ENCODE data around the gene SOST.

SOST gene

GRCh38 chr17:43767713-43768059 is 9.1 kb upstream of the SOST start:
- Mint-ChIP-seq H3K9me3 (no peaks in the 10 kb centered on the region), H3K36me3 (ENCODE audit: low read depth) (peaks cover 12% of the 10 kb centered on the region), H3K27me3 (peaks cover 3% of the 10 kb centered on the region), H3K27ac (no peak overlapping the region), H3K4me3 (no peak overlapping the region), H3K4me1 (peaks cover 2% of the 10 kb centered on the region)
- ATAC-seq (no peak), DNase-seq (no peak)

- ATAC-seq: no peak
- Mint-ChIP-seq H3K27ac (no peak overlapping the region), H3K36me3 (ENCODE audit: low read depth) (peaks cover 7% of the 10 kb centered on the region), H3K9me3 (no peaks in the 10 kb centered on the region), H3K4me1 (no peaks in the 10 kb centered on the region), H3K27me3 (peaks cover 3% of the 10 kb centered on the region), H3K4me3 (no peak overlapping the region)
- DNase-seq: no peak
Measured at GRCh38 chr17:43767053-43767712, 8.6 kb upstream of the SOST start.

GRCh38 chr17:43766413-43767052 is 7.9 kb upstream of the SOST start:
- Mint-ChIP-seq H3K4me3 (no peak overlapping the region), H3K9me3 (no peaks in the 10 kb centered on the region), H3K4me1 (no peaks in the 10 kb centered on the region), H3K27me3 (peaks cover 3% of the 10 kb centered on the region), H3K27ac (no peak overlapping the region), H3K36me3 (ENCODE audit: low read depth) (peaks cover 3% of the 10 kb centered on the region)
- DNase-seq (peak; percentile 66), ATAC-seq (no peak)

GRCh38 chr17:43760254-43760852 is 1.8 kb upstream of the SOST start:
- ATAC-seq (peak; percentile 84), DNase-seq (peak; percentile 94)
- Mint-ChIP-seq H3K9me3 (no peaks in the 10 kb centered on the region), H3K36me3 (ENCODE audit: low read depth) (no peaks in the 10 kb centered on the region), H3K27ac (no peak overlapping the region), H3K4me3 (no peak overlapping the region), H3K27me3 (peaks cover 20% of the 10 kb centered on the region), H3K4me1 (peaks cover 4% of the 10 kb centered on the region)

- Mint-ChIP-seq H3K4me1 (peaks cover 4% of the 10 kb centered on the region), H3K9me3 (no peaks in the 10 kb centered on the region), H3K27me3 (peaks cover 20% of the 10 kb centered on the region), H3K27ac (no peak overlapping the region), H3K36me3 (ENCODE audit: low read depth) (no peaks in the 10 kb centered on the region), H3K4me3 (no peak overlapping the region)
- DNase-seq: no peak
- no peak for ATAC-seq
Measured at GRCh38 chr17:43759836-43760235, 1.2 kb upstream of the SOST start.

GRCh38 chr17:43758086-43758485 is 505 bp downstream of the SOST start:
- DNase-seq (no peak), ATAC-seq (no peak)
- no peaks in the 10 kb centered on the region for H3K36me3 Mint-ChIP-seq (ENCODE audit: low read depth)
- H3K27ac Mint-ChIP-seq: no peak overlapping the region
- no peaks in the 10 kb centered on the region for H3K9me3 Mint-ChIP-seq
- H3K4me3 Mint-ChIP-seq: no peak overlapping the region
- H3K4me1 Mint-ChIP-seq: peaks cover 9% of the 10 kb centered on the region
- peaks cover 32% of the 10 kb centered on the region for H3K27me3 Mint-ChIP-seq

GRCh38 chr17:43757171-43757660 is 1.4 kb downstream of the SOST start:
- no peak for ATAC-seq
- H3K4me1 Mint-ChIP-seq: peaks cover 9% of the 10 kb centered on the region
- no peaks in the 10 kb centered on the region for H3K36me3 Mint-ChIP-seq (ENCODE audit: low read depth)
- H3K27me3 Mint-ChIP-seq: peaks cover 39% of the 10 kb centered on the region
- no peaks in the 10 kb centered on the region for H3K9me3 Mint-ChIP-seq
- no peak overlapping the region for H3K4me3 Mint-ChIP-seq
- no peak overlapping the region for H3K27ac Mint-ChIP-seq
- no peak for DNase-seq

GRCh38 chr17:43756201-43756600 is 2.4 kb downstream of the SOST start:
- Mint-ChIP-seq H3K4me3 (no peak overlapping the region), H3K27me3 (peaks cover 44% of the 10 kb centered on the region), H3K36me3 (ENCODE audit: low read depth) (no peaks in the 10 kb centered on the region), H3K9me3 (no peaks in the 10 kb centered on the region), H3K27ac (no peak overlapping the region), H3K4me1 (peaks cover 9% of the 10 kb centered on the region)
- no peak for ATAC-seq
- no peak for DNase-seq

- Mint-ChIP-seq H3K4me3 (no peak overlapping the region), H3K4me1 (peaks cover 9% of the 10 kb centered on the region), H3K27me3 (peaks cover 48% of the 10 kb centered on the region), H3K27ac (no peak overlapping the region), H3K9me3 (no peaks in the 10 kb centered on the region), H3K36me3 (ENCODE audit: low read depth) (no peaks in the 10 kb centered on the region)
- DNase-seq (no peak), ATAC-seq (no peak)
Measured at GRCh38 chr17:43755389-43755875, 3.2 kb downstream of the SOST start.

- DNase-seq (no peak), ATAC-seq (no peak)
- no peaks in the 10 kb centered on the region for H3K9me3 Mint-ChIP-seq
- no peak overlapping the region for H3K4me3 Mint-ChIP-seq
- no peaks in the 10 kb centered on the region for H3K36me3 Mint-ChIP-seq (ENCODE audit: low read depth)
- H3K27ac Mint-ChIP-seq: no peak overlapping the region
- H3K27me3 Mint-ChIP-seq: peaks cover 48% of the 10 kb centered on the region
- peaks cover 8% of the 10 kb centered on the region for H3K4me1 Mint-ChIP-seq
Measured at GRCh38 chr17:43754947-43755346, 3.6 kb downstream of the SOST start.

GRCh38 chr17:43753493-43754129 is 5.0 kb downstream of the SOST start:
- ATAC-seq: no peak
- H3K36me3 Mint-ChIP-seq (ENCODE audit: low read depth): no peaks in the 10 kb centered on the region
- H3K9me3 Mint-ChIP-seq: no peaks in the 10 kb centered on the region
- no peak overlapping the region for H3K4me3 Mint-ChIP-seq
- no peak overlapping the region for H3K27ac Mint-ChIP-seq
- no peak for DNase-seq
- H3K27me3 Mint-ChIP-seq: peaks cover 52% of the 10 kb centered on the region
- peaks cover 8% of the 10 kb centered on the region for H3K4me1 Mint-ChIP-seq

GRCh38 chr17:43750153-43750552 is 8.4 kb downstream of the SOST start:
- Mint-ChIP-seq H3K36me3 (ENCODE audit: low read depth) (no peaks in the 10 kb centered on the region), H3K4me1 (peaks cover 5% of the 10 kb centered on the region), H3K4me3 (no peak overlapping the region), H3K27me3 (peaks cover 47% of the 10 kb centered on the region), H3K27ac (no peak overlapping the region), H3K9me3 (no peaks in the 10 kb centered on the region)
- DNase-seq (no peak), ATAC-seq (no peak)

- Mint-ChIP-seq H3K4me1 (no peaks in the 10 kb centered on the region), H3K27ac (no peak overlapping the region), H3K4me3 (no peak overlapping the region), H3K9me3 (no peaks in the 10 kb centered on the region), H3K27me3 (peaks cover 36% of the 10 kb centered on the region), H3K36me3 (ENCODE audit: low read depth) (no peaks in the 10 kb centered on the region)
- DNase-seq (no peak), ATAC-seq (no peak)
Measured at GRCh38 chr17:43745541-43745940, 13.1 kb downstream of the SOST start.

GRCh38 chr17:43741636-43742035 is 17.0 kb downstream of the SOST start:
- Mint-ChIP-seq H3K9me3 (no peaks in the 10 kb centered on the region), H3K4me3 (no peak overlapping the region), H3K4me1 (no peaks in the 10 kb centered on the region), H3K27ac (no peak overlapping the region), H3K27me3 (peaks cover 37% of the 10 kb centered on the region), H3K36me3 (ENCODE audit: low read depth) (no peaks in the 10 kb centered on the region)
- DNase-seq (no peak), ATAC-seq (no peak)

- DNase-seq (no peak), ATAC-seq (no peak)
Measured at GRCh38 chr17:43740541-43740940, 18.1 kb downstream of the SOST start.

More at GRCh38 chr17:43740541-43740940, 18.1 kb downstream of the SOST start:
- H3K4me3 Mint-ChIP-seq: no peak overlapping the region
- H3K36me3 Mint-ChIP-seq (ENCODE audit: low read depth): no peaks in the 10 kb centered on the region
- no peaks in the 10 kb centered on the region for H3K9me3 Mint-ChIP-seq
- H3K4me1 Mint-ChIP-seq: no peaks in the 10 kb centered on the region
- peaks cover 26% of the 10 kb centered on the region for H3K27me3 Mint-ChIP-seq
- no peak overlapping the region for H3K27ac Mint-ChIP-seq

All from activated naive CD8-positive, alpha-beta T cell treated with anti-CD3 and anti-CD28 coated beads, Interleukin-2, amount 50 U/mL, for 24 hours (primary cell).